Cardiac septum (tissue), 1 donor: ENCODE data around the gene FBXL13. TPM values are rescaled to one million over a fixed set of nuclear protein-coding genes. Genes with fewer than 3 reads are reported as not detected.
"Not testable (repeated sequence)": the region's sequence is repeated elsewhere in the genome, so short reads cannot be mapped to it uniquely, and the experiment has no call there.

Experiments used
- DNase-seq: peaks from one replicate; pipeline ENCODE4 v3.0.0-alpha.2; 2020; ENCODE audit warnings: low spot score
- intact Hi-C: fragments of 100-400 bp; cut with DNase I; formaldehyde crosslinking; loops from one replicate; pipeline ENCODE4 v1.14.0; 2022
- total RNA-seq: library from RNA; stranded (reverse); fragmentation: NEBNext Ultra II Directional; extraction: Animal tissue kit (Norgen Biotek cat#: 25700); gene quantifications from one replicate; pipeline ENCODE4 v1.2.1, GENCODE V29; 2021
- donor health status: DM: no; HTN: no; CAD: no.

FBXL13 gene
- total RNA-seq, 1 donor from 2014 or later = 0.32 TPM

DNA sequence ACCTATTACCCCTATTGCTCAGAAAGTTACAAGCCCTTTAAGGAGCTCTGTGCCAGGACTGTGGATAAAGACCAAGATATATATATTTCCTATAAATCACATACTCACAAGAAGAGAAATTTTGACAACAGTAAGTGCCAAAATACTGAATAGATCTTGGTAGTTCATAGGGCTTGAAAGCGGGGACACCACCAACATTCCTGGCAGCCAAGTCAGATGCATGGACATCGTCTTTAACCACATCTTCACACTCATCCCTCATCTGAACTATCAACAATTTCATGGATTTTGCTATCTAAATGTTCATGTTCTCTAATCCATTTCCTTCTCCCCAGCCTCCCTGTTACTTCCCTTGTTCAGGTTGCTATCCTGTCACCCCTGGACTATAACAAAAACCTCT, 229.2 kb downstream of the FBXL13 start:
- no peak for DNase-seq
- intact Hi-C loops = no loop called here

- intact Hi-C loops = no loop called here
- DNase-seq = no peak
These were observed 230.7 kb downstream of the FBXL13 start for GRCh38 chr7:102843850-102844249.

- intact Hi-C loops = no loop called here
- no peak for DNase-seq
These were observed 232.3 kb downstream of the FBXL13 start for GRCh38 chr7:102842284-102842683.

DNA sequence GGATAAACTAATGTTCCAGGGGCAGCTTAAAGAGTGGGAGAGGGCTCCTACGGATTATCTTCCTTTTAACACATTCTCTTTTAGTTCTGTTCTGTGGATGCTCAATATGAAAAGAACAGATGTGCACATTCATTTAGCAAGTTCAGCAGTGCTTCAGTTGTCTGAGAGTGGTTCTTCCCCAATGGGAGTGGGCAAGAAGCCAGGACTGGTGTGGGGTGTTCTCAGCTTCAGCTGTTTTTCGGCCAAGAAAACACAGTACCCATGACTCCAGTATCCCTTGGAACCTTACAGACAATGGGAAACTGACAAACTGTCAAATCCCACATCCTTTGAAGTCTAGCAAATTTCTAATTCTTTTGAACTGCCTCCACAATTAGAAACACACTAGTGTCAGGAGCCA, 233.3 kb downstream of the FBXL13 start:
- intact Hi-C loops = no loop called here
- DNase-seq = no peak

GRCh38 chr7:102840404-102840803, 234.2 kb downstream of the FBXL13 start:
- intact Hi-C loops = no loop called here

GRCh38 chr7:102838572-102839101, 236.0 kb downstream of the FBXL13 start:
- intact Hi-C loops, DNase-seq: not testable (repeated sequence)

More at GRCh38 chr7:102840404-102840803, 234.2 kb downstream of the FBXL13 start:
- no peak for DNase-seq

- no peak for DNase-seq
- intact Hi-C loops = no loop called here
These were observed 236.8 kb downstream of the FBXL13 start for GRCh38 chr7:102837802-102838201.

DNA sequence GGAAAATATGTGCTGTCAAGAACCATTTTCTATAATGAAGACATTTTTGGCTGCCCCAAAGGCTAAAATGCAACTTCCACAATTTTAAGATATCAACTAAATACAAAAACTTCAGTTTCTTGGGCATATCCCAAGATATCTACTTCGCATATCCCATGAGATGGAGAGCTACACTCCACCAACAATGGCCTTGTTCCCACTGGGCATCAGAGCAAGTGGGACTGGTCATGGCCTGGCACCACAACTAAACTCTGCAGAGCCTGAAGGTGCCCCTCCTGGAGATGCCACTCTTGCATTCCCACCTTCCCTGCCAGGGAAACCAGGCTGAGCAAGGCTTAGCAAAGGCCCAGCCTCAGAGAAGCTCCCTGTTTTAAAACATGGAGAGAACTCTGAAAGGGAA, 237.6 kb downstream of the FBXL13 start:
- intact Hi-C loops = no loop called here
- DNase-seq = no peak

GRCh38 chr7:102836191-102836919, 238.2 kb downstream of the FBXL13 start:
- intact Hi-C loops = no loop called here
- no peak for DNase-seq

GRCh38 chr7:102834999-102835398, 239.6 kb downstream of the FBXL13 start:
- DNase-seq = no peak
- intact Hi-C loops = no loop called here

- intact Hi-C loops = no loop called here
- DNase-seq = no peak
These were observed 240.1 kb downstream of the FBXL13 start for GRCh38 chr7:102834466-102834865.

GRCh38 chr7:102833343-102833742, 241.3 kb downstream of the FBXL13 start:
- DNase-seq = no peak
- intact Hi-C loops = no loop called here

DNA sequence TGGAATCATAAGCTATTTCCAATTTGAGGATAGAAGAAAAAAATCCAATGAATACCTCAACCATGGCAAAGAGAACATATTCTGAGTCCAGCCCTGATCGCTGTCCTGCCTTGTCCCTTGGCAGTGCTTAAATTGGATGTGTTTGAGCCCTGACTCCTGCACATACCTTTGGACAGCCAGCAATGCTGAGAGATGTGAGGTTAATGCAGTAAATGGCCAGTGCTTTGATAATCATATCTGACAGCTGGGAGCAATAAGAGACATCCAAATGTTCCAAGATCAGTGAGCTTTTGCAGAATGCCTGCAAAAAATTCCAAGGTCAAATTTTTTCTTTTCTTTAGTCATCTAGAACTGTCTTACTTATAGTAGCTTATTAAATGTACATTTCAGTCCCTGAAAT, 241.9 kb downstream of the FBXL13 start:
- no peak for DNase-seq
- intact Hi-C loops = no loop called here

GRCh38 chr7:102830197-102830596, 244.4 kb downstream of the FBXL13 start:
- intact Hi-C loops = no loop called here
- no peak for DNase-seq

GRCh38 chr7:102829075-102829474, 245.5 kb downstream of the FBXL13 start:
- intact Hi-C loops = no loop called here
- DNase-seq = no peak

DNA sequence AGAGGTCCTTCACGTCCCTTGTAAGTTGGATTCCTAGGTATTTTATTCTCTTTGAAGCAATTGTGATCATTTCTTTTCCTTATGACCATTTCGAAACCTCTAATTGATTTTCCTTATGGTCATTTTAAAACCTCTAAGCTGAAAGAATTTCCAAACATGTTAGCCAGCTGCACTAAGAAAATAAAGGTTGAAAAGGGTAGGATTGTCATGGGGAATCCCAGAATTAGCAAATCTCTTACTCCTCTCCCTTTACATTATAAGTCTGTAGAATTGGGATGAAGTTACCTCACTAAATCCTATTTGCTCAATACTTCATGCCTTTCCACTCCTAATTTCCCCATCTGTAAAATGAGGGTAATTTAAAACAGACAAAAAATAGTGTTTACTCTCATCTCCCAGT, 246.3 kb downstream of the FBXL13 start:
- DNase-seq = no peak
- intact Hi-C loops = no loop called here

GRCh38 chr7:102823390-102824119, 251.0 kb downstream of the FBXL13 start:
- no peak for DNase-seq
- intact Hi-C loops = no loop called here

GRCh38 chr7:102821994-102822747, 252.4 kb downstream of the FBXL13 start:
- intact Hi-C loops = no loop called here
- DNase-seq = no peak

GRCh38 chr7:102819151-102819550, 255.4 kb downstream of the FBXL13 start:
- DNase-seq = no peak
- intact Hi-C loops = no loop called here
